IPS DF 6.9 (cell line): Measurements from ENCODE around the gene MMP10.

Experiments used
- DNase-seq: peaks from one replicate; pipeline ENCODE4 v3.0.0-alpha.2; 2013; ENCODE audit warnings: low read depth, low spot score
- H3K27ac ChIP-seq: one replicate; pipeline ENCODE4 v1.5.1; 2013; ENCODE audit warnings: low read length, control low read depth
- H3K27me3 ChIP-seq: 2 replicates; pipeline ENCODE4 v1.6.1; 2013; ENCODE audit warnings: mild to moderate bottlenecking, low read length; ENCODE audit not compliant: control insufficient read depth, insufficient read depth
- H3K36me3 ChIP-seq: 2 replicates; pipeline ENCODE4 v1.6.1; 2013; ENCODE audit warnings: low read length; ENCODE audit not compliant: control insufficient read depth, insufficient read depth
- H3K4me1 ChIP-seq: 2 replicates; pipeline ENCODE4 v1.6.1; 2013; ENCODE audit warnings: low read length; ENCODE audit not compliant: control insufficient read depth, insufficient read depth
- H3K4me3 ChIP-seq: 2 replicates; pipeline ENCODE4 v1.5.1; 2013; ENCODE audit warnings: mild to moderate bottlenecking, low read length
- H3K9me3 ChIP-seq: 2 replicates; pipeline ENCODE4 v1.6.1; 2013; ENCODE audit warnings: low read length, inconsistent platforms; ENCODE audit not compliant: control insufficient read depth, insufficient read depth
- WGBS: extraction: QIAGEN DNeasy Blood & Tissue Kit; methylation state at CpG from one replicate; pipeline ENCODE4 v1.1.7; 2013; ENCODE audit warnings: mixed read lengths, missing lambda C conversion rate; ENCODE audit not compliant: insufficient read length, insufficient coverage; 5-methylcytosine and 5-hydroxymethylcytosine counted together

Gene MMP10

DNA sequence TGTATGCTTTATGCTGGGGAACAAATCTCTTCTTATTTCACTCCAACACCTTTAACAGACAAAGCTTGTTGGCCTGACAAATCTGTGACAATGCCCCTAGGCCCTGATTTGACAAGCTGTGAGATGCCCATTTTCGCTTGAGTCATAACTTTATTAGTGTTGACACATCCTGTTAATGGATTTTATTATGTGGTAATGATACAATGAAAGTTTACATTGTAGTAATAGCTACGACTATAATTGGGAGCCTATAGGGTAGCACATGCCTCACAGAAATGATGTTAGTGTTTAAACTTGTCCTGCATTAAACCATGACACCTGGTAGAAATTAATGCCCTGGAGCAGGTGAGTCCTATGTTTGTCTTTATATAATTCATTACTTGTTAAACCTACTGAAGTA, 3.3 kb upstream of the MMP10 start:
- Histone ChIP-seq H3K27ac (no peak overlapping the region), H3K4me1 (peaks cover 1% of the 10 kb centered on the region; the same call in 1 of the 2 replicates), H3K9me3 (no peaks in the 10 kb centered on the region), H3K27me3 (no peaks in the 10 kb centered on the region), H3K4me3 (no peak overlapping the region), H3K36me3 (no peaks in the 10 kb centered on the region)
- no peak for DNase-seq
- WGBS, result no CpG with 5 or more reads among the region's 2 CpGs

DNA sequence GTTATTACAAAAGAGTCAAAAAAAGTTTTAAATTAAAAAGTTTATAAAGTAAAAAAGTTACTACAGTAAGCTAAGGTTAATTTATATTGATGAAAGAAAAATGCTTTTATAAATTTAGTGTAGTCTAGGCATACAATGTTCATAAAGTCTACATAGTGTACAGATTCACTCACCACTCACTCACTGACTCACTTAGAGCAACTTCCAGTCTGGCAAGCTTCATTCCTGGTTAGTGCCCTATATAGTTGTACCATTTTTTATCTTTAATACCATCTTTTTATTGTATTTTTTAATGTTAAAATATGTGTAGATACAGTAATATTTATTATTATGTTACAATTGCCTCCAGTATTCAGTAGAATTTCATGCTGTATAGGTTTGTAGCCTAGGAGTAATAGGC, 2.6 kb upstream of the MMP10 start:
- no peak overlapping the region for H3K27ac ChIP-seq
- H3K36me3 ChIP-seq, result no peaks in the 10 kb centered on the region
- peaks cover 1% of the 10 kb centered on the region; the same call in 1 of the 2 replicates for H3K4me1 ChIP-seq
- DNase-seq, result no peak
- no peak overlapping the region for H3K4me3 ChIP-seq
- H3K27me3 ChIP-seq, result no peaks in the 10 kb centered on the region
- H3K9me3 ChIP-seq, result no peaks in the 10 kb centered on the region

DNA sequence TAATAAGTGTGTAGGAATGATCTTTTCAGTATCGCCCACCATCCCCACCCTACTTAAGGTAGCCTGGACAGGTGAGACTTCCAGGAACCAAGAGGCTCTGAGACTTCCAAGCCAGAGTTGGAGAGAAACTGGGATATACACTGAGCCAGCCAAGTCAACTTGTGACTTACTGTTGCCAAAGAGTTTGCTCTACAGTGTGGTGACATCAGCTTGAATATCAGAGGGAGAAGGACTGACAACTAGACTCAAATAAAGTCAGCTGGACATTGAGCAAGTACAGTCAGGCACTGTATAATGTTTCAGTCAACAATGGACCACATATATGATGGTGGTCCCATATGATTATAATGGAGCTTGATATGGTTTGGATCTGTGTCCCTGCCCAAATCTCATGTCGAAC, 1.2 kb upstream of the MMP10 start:
- Histone ChIP-seq H3K4me1 (peaks cover 1% of the 10 kb centered on the region; the same call in 1 of the 2 replicates), H3K36me3 (no peaks in the 10 kb centered on the region), H3K9me3 (no peaks in the 10 kb centered on the region), H3K27me3 (no peaks in the 10 kb centered on the region), H3K4me3 (no peak overlapping the region), H3K27ac (no peak overlapping the region)
- WGBS, result no CpG with 5 or more reads among the region's 2 CpGs
- DNase-seq, result no peak

DNA sequence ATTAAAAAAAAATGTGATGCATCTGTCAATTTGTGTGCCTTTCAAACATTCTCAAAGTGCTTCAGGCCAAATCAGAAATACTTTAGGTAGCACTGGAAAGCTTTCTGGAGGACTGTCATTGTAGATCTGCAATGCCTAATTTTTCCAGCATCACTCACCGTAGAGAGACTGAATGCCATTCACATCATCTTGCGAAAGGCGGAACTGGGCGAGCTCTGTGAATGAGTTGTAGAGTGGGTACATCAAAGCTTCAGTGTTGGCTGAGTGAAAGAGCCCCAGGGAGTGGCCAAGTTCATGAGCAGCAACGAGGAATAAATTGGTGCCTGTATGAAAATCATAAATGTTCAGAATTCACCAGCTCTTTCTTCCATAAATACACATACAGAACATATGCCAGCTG, 4.0 kb downstream of the MMP10 start:
- no peak for DNase-seq
- Histone ChIP-seq H3K27ac (no peak overlapping the region), H3K9me3 (no peaks in the 10 kb centered on the region), H3K4me1 (peaks cover 1% of the 10 kb centered on the region; the same call in 1 of the 2 replicates), H3K36me3 (no peaks in the 10 kb centered on the region), H3K27me3 (no peaks in the 10 kb centered on the region), H3K4me3 (no peak overlapping the region)
- WGBS, result no CpG with 5 or more reads among the region's 5 CpGs

DNA sequence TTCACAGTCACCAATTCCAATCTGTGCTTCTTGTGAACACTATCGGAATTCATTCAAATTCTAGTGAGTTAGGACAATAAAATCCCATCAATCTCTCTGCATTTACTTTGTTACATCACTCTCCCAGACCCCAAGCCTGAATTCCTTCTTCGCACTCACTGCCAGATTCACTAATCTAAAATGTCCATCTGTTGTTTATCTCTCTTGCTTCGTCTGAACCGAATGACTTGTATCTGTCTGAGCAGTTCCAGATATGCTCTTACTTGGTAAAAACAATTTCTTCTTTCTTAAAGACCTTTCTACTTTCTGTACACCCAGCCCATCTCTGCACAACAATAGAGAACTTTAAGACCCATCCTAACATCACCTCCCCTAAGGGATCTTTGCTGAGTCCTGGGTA, 7.0 kb downstream of the MMP10 start:
- Histone ChIP-seq H3K27me3 (no peaks in the 10 kb centered on the region), H3K36me3 (no peaks in the 10 kb centered on the region), H3K4me1 (no peaks in the 10 kb centered on the region), H3K9me3 (no peaks in the 10 kb centered on the region), H3K27ac (no peak overlapping the region), H3K4me3 (no peak overlapping the region)
- no peak for DNase-seq
- no CpG with 5 or more reads among the region's 4 CpGs for WGBS

DNA sequence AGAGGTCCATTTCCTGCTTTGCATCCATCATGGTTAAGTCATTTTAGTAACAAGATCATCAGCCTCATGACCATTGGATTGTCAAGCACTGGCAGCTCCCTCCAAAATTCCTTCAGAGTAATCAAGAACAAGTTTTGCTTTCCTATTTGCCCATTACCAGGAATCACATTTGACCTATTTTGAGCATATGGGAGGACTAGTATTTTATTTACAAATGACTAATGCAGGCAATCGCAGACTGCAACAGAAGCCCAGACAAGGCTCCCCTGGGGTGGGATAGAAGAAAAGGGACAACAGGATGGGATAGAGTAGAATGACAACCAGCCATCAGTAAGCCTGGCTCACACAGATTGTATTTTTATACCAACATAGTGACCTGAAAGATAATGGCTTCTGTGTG, 9.1 kb downstream of the MMP10 start:
- no peak for DNase-seq
- H3K4me3 ChIP-seq, result no peak overlapping the region

DNA sequence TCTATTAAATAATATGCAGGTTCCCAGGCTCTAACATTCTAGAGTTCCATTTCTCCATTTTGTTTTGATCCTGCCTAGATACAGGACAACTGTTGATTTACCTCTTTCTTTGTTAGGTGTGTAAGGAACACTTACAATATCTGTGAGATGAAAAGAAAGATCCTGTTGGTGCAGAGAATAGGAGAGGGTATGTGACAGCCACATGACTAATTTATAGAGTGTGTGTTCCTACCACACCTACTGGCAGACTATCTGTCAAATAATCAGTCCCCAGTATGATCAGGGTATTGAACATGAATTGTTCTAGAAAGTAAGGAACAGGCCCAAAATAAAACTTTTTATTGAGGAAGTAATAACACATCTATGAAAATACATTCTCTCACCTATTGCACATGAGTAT, 10.2 kb downstream of the MMP10 start:
- H3K4me1 ChIP-seq, result no peaks in the 10 kb centered on the region
- H3K27ac ChIP-seq, result no peak overlapping the region
- H3K36me3 ChIP-seq, result no peaks in the 10 kb centered on the region
- DNase-seq, result no peak
- no peaks in the 10 kb centered on the region for H3K9me3 ChIP-seq
- no peaks in the 10 kb centered on the region for H3K27me3 ChIP-seq
- no peak overlapping the region for H3K4me3 ChIP-seq

More for the DNA sequence above, 9.1 kb downstream of the MMP10 start:
- Histone ChIP-seq H3K27me3 (no peaks in the 10 kb centered on the region), H3K4me1 (no peaks in the 10 kb centered on the region), H3K36me3 (no peaks in the 10 kb centered on the region), H3K27ac (no peak overlapping the region), H3K9me3 (no peaks in the 10 kb centered on the region)
- no CpG with 5 or more reads among the region's 1 CpG for WGBS

DNA sequence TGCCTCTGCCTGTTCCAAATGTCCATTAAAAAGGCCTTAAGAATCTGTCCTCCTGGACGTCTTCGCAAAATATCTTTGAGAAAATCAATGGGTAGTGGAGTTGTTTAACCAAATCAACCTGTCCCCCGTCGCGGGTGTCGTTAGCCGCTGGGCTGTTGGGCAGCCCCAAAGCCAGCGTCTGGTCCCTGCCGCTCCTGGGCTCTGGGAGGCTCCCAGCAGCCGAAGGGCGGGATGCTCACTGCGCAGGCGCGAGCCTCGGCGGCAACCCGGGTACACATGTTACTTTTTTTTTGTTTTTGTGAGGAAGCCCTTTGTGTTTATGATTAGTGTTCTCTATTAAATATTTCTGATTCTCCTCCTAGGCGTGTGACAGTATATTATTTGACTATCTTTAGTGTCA, 12.6 kb downstream of the MMP10 start:
- DNase-seq, result no peak
- Histone ChIP-seq H3K27ac (no peak overlapping the region), H3K27me3 (no peaks in the 10 kb centered on the region), H3K36me3 (no peaks in the 10 kb centered on the region), H3K4me3 (no peak overlapping the region), H3K4me1 (no peaks in the 10 kb centered on the region), H3K9me3 (no peaks in the 10 kb centered on the region)
- WGBS, result no CpG with 5 or more reads among the region's 18 CpGs

DNA sequence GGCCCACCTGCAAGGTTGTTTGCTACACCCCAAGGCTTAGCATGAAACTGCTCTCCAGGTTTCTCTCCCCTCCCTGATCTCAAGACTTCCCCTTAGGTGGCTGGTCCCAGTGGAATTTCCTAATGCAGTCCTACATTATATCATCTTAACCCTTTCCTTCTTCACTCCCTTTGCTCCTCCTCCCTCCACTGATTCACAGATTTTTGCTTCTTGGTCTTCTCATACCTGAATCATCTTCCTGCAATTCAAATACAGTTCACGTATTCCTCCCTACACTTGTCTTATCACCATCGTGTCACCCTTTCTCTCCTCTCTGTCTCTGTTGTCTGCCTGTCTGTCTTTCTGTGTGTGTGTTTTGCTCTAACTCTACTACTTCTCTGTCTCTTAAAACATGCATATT, 17.0 kb downstream of the MMP10 start:
- Histone ChIP-seq H3K4me1 (no peaks in the 10 kb centered on the region), H3K27ac (no peak overlapping the region), H3K9me3 (no peaks in the 10 kb centered on the region), H3K27me3 (no peaks in the 10 kb centered on the region), H3K4me3 (no peak overlapping the region), H3K36me3 (no peaks in the 10 kb centered on the region)
- DNase-seq, result no peak
- no CpG with 5 or more reads among the region's 2 CpGs for WGBS

DNA sequence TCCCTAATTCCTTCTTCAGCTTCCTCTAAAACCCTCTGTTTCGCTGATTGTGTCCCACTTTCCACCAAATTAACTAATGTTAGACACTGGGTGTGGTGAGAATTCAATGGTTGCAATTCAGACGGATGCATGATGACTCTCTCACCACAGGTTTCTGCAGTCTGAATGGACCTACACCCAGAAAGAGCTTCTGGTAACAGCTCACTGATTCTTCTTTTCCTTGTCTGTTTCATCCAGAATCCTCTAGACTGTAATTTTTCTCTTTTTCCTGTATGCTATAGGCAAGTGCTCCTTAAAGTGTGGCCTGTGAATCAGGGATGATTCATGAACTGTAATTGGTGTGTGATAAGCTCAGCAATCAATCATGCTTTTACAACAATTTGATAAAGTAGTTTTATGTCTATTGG, 18.1 kb downstream of the MMP10 start:
- H3K4me1 ChIP-seq, result no peaks in the 10 kb centered on the region
- H3K36me3 ChIP-seq, result no peaks in the 10 kb centered on the region
- no peaks in the 10 kb centered on the region for H3K9me3 ChIP-seq
- no peaks in the 10 kb centered on the region for H3K27me3 ChIP-seq
- WGBS, result no CpG with 5 or more reads among the region's 2 CpGs
- no peak overlapping the region for H3K27ac ChIP-seq
- DNase-seq, result no peak
- H3K4me3 ChIP-seq, result no peak overlapping the region

DNA sequence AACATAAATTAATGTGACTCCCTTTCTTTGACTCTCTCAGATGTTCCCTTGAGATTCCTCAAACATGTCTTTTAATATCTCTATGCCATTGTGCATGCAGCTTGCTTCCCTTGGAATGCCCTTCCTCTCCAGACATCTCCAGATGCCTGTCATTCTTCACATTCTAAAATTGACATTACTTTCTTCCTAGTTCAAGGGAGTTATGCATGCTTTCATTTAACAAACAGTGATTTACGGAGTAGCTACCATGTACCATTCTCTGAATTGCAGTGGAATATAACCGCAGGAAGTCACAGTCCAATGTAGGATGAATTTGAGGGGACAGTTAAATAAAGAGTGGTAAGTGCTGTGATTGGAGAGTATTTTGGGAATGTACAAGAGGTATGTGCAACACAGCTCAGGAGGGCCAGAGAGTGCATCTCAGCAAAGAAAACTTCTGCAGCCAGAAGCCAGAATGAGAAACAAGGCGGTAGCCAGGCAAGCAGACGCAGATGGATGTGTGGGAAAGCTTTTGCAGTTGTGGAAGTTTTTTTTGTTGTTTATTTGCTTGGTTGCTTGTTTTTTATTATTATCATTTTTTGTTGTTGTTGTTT, 18.7 kb downstream of the MMP10 start:
- WGBS, result no CpG with 5 or more reads among the region's 4 CpGs
- Histone ChIP-seq H3K4me3 (no peak overlapping the region), H3K9me3 (no peaks in the 10 kb centered on the region), H3K27me3 (no peaks in the 10 kb centered on the region), H3K27ac (no peak overlapping the region), H3K4me1 (no peaks in the 10 kb centered on the region), H3K36me3 (no peaks in the 10 kb centered on the region)
- DNase-seq, result no peak
